ENCODE results near the gene PRKAR2B. TPM values are rescaled to one million over a fixed set of nuclear protein-coding genes. Genes with fewer than 3 reads are reported as not detected.

The PRKAR2B gene
- total and polyA plus RNA-seq, 2 experiments from 2014 or later, result 48.8 to 50.6 TPM

- Histone ChIP-seq H3K27ac (ENCODE audit: low read depth) (no peak overlapping the region), H3K4me3 (no peak overlapping the region), H3K9me2 (ENCODE audit: insufficient read depth) (no peaks in the 10 kb centered on the region), H3F3A (replicated peaks; ENCODE audit: low read depth) (no peaks in the 10 kb centered on the region), H3K27me3 (ENCODE audit: insufficient read depth) (no peaks in the 10 kb centered on the region), H4K20me1 (replicated peaks; ENCODE audit: insufficient read depth) (0 out of 2 replicates have a peak, but pooled peaks cover 3% of the 10 kb centered on the region), H3K36me3 (ENCODE audit: insufficient read depth) (no peaks in the 10 kb centered on the region), H3K4me1 (ENCODE audit: insufficient read depth) (peaks cover 4% of the 10 kb centered on the region), H3K4me2 (no peak overlapping the region), H2AFZ (no peak overlapping the region), H3K79me2 (replicated peaks; ENCODE audit: insufficient read depth) (peaks cover 95% of the 10 kb centered on the region)
- Mint-ChIP-seq H3K27me3 (ENCODE audit: insufficient read depth, low read depth, poor library complexity) (no peaks in the 10 kb centered on the region), H3K27ac (no peak overlapping the region), H3K4me3 (no peak overlapping the region), H3K36me3 (ENCODE audit: low read depth) (peaks cover 2% of the 10 kb centered on the region; the same call in 2 of the 3 replicates), H3K9me3 (no peaks in the 10 kb centered on the region; the same call in 2 of the 3 replicates), H3K4me1 (peaks cover 3% of the 10 kb centered on the region; the same call in 1 of the 3 replicates)
- ATAC-seq (no peak), DNase-seq (ENCODE audit: low spot score) (no peak)
- TF ChIP-seq STAT1 (IDR thresholded peaks at IDR 0.05; ENCODE audit: unreplicated experiment) (no peak), REST (IDR thresholded peaks at IDR 0.05; ENCODE audit: unreplicated experiment) (no peak), JUNB (IDR thresholded peaks at IDR 0.05; ENCODE audit: unreplicated experiment) (no peak), ZNF331 (CRISPR knock-in tag; IDR thresholded peaks at IDR 0.05; ENCODE audit: low read depth) (no peak), POLR2AphosphoS5 (IDR thresholded peaks at IDR 0.05; ENCODE audit: low read depth) (no peak), ZNF462 (CRISPR knock-in tag; IDR thresholded peaks at IDR 0.05) (no peak), EZH2phosphoT487 (IDR thresholded peaks at IDR 0.05; ENCODE audit: unreplicated experiment) (no peak)
Observed at GRCh38 chr7:107056728-107057473, 12.4 kb downstream of the PRKAR2B start.

Measured in GM23338 (cell line).